NCI-H2029 (cell line): ENCODE measurements around the gene EIPR1.
"Not testable (repeated sequence)": the region's sequence is repeated elsewhere in the genome, so short reads cannot be mapped to it uniquely, and the experiment has no call there.

ENCODE experiments used
- DNase-seq: peaks from one replicate; lab custom pipeline; 2025; lab: John Stamatoyannopoulos, UW

EIPR1 gene

DNA sequence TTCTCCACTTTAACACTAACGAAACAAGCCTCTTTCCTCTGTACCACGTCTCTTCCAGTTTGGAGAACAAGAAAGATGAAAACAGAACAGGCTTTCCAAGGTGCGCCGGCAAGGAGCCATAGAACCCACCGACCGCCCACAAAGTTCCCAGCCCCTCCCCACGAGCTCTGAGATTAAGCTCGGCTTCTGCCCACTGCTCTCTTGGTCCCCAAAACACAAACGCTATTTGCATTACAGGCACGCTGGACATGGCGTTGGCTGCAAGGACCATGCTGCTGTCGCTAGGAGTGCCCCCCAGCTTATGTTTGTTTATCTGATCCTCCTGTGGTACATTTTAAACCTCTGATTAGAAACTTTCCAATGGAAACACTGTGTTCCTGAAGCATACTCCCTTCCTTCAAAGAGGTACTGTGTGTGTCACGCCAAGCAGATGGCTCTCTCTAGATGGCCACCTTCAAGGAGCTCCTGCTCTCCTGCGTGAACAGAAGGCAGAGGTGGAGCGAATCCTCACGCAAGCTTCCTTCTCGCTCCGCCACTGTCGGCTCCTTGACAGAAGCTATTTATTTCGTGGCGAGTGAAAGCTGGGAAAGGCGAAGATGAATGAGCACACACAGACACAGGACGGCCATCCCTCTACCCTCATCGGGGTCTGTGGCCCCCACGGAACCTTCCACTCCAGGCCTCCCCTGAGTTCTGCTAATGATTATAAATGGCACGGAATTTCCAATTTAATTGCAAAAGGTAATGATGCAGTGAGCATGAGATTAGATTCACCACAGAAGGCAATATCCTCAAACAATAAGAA lies 166.2 kb downstream of the EIPR1 start:
- no peak for DNase-seq

DNA sequence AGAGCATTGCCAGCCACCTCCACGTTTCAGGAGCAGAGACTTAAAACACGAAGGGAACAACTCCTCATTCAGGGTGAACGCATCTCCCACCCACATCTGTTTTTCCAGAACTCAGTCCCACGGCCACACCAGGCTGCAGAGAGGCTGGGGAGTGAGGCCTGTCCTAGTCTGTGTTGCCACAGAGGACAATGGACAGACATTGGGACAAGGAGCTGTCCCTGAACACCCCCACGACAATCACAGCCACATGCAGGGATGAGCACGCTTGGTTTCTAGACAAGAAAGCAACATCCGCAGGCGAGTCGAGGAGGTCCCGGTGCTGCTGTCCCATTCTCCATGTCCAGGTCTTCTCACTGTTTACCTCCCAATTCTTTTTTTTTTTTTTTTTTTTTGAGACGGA lies 167.4 kb downstream of the EIPR1 start:
- no peak for DNase-seq

DNA sequence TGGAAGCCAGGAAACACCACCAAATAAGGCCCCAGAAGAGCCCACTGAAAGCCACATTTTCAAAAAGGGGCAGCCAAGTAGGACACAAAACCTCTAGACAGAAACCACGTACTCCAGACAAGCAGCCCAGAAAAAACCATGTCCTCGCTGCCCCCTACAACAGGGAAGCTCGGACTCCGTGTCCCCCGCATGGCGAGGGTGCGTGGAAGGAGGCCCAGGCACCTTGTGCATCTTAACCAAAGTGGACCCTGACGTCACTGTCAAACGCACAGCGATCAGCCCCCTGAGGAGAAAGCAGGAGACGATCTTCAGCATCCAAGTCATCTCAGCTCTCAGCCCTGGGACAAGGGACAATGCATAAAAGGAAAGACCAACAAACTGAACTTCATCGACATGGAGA lies 168.4 kb downstream of the EIPR1 start:
- no peak for DNase-seq

DNA sequence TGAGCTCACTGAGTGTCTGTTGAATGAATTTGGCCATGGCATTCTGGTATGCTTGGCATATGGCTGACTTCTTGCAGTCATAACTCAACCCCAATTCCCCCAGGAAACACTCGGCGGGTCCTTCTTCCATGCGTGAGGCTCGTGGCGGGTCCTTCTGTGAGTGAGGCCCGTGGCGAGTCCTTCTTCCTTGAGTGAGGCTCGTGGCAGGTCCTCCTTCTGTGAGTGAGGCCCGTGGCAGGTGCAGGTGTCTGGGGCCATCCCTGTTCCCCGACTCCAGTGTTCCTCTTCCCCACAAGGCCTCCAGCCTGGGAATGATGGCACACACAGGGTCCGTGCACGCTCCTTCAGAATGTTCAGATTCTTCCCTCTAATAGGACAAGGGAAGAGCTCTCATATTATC lies 169.0 kb downstream of the EIPR1 start:
- no peak for DNase-seq

DNA sequence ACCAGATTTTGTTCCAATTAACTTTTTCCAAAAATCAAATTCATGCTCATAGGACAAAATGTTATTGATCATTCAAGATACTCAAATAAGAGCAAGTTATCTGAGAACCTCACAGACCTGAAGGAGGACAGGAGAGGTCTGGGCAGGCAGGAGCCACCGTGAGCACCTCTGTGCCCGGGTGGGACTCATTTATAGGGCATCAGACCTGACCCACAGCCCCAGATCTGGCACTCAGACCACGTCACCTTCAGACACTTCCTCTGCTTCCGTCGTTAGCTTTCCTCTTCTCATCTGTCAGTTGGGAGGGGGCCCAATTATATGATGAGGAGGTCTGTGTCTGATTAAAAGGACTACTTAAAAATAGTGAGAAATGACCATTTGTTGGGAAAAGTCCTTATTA lies 169.4 kb downstream of the EIPR1 start:
- no peak for DNase-seq

DNA sequence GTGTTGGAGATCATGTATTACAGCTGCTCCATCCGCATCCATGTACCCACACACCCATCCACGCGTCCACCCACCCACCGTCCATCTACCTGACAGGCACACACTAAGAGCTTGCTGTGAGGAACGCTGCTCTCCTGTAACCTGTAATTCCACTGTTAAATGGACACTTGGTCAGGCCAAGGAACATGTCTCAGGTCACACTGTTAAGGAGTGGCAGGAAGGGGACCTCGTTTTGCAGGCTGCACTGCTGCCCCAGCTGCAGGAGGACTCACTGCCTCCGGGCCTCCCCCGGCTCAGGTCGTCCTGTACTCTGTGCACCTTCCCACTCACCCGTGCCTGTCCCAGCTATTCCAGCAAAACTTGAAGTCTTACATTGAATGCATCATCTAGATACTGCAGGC lies 170.5 kb downstream of the EIPR1 start:
- no peak for DNase-seq

DNA sequence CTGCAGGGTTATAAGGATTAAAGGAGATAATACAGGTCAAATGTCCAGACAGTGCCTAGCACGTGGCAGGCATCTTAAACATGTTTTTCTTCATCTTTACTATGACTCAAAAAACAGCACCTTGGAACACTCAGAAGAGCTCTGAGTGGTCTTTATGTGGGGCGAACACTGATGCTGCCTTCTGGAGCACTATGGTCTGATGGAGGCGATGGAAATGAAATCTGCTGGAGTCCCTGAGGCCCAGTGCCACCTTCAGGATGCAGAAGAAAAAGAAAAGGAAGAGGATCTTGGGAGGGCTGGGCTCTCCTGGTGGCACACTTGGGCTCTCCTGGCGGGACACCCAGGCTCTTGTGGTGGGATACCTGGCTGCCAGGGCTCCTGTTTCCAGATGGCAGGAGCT lies 171.8 kb downstream of the EIPR1 start:
- DNase-seq: no peak

DNA sequence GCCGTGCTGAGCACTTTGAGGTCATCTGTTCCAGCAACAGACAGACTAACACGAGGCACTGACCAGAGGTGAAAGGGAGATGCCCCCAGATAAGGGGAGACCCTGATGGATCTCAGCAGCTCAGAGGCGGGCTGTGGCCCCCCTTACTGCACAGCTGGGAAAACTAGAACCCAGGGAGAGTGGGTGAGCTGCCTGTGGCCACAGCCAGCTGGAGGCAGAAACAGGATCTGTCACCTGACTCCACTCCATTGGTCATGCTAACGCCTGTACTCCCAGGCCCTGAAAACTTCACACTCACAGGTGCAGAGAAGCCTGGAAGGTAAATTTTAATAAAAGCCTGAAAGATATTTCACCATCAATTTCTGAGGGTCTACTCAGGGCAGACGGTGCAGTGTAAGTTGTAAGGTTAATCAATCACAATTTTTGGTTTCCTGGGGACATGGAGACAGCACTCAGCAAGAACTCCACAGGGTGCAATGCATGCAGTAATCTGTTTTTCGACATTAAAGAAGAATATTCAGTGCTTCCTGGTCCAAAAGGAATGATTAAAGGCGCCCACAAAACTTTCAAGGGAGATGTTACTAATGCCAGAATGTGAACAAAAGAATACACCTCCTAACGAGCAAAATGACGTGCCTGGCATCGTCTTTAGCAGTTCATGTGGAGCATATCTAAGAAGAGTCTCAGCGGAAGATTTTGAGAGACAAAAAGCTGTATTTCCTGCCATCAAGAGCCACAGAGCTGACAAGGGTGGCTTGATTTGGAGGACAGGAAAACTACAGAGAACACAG lies 173.4 kb downstream of the EIPR1 start:
- no peak for DNase-seq

DNA sequence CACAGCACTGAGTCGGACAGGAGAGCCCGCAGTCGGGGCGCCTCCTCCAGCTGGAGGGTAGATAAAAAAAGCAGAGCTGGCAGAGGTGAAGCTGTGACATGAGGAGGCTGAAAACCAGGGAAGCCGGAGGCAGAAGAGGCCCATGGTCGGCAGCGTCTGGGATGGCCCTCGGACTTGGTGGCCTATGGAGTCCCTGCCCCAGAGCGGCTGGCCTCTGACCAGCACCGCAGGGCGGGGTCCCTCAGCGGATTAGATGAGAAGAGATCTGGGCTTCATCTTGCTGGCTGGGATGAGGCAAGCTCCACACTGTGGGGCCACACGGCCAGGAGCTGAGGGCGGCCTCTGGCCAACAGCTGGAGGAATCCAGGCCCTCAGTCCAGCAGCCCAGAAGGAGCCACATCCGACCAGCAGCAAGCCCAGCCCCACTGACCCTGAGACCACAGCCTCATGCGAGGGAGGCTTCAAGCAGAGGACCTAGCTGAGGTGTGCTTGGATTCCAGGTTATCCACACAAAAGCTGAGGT lies 174.1 kb downstream of the EIPR1 start:
- DNase-seq: no peak

DNA sequence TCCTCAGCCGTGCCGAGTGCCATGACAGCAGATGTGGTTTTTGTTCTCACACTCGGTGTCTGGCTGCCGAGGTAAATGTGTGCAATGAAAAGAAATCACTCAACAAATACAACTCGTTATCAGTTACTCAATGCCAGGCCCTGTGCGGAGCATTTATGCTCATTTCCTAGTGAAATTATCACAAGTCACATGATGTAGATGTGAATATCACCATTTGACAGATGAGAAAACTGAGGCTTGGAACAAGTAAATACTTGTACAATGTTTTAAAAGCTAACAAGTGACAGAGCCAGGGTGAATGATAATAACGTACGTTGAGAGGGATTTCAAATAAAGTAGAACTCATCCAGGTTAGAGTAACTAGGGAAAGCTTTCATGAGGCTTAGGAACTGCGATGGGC lies 174.7 kb downstream of the EIPR1 start:
- DNase-seq: no peak

DNA sequence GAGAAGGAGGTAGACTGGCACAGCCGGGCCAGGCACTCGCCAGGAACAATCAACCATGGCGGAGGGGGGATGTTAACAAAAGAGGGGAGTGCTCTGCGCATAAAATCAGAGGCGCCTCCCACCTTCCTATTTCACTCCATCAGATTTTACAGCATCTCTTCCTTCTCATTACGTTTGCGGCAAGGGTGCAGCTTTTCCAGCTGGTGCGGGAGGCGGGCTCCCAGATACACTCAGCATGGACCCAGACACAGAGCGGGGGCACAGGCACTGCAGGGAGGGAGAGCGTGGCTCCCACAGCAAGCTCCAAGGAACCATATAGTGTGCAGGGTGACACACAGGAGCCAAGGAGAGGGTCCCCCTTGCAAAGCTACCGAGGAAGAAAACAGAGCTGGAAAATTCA lies 176.3 kb downstream of the EIPR1 start:
- DNase-seq: no peak

DNA sequence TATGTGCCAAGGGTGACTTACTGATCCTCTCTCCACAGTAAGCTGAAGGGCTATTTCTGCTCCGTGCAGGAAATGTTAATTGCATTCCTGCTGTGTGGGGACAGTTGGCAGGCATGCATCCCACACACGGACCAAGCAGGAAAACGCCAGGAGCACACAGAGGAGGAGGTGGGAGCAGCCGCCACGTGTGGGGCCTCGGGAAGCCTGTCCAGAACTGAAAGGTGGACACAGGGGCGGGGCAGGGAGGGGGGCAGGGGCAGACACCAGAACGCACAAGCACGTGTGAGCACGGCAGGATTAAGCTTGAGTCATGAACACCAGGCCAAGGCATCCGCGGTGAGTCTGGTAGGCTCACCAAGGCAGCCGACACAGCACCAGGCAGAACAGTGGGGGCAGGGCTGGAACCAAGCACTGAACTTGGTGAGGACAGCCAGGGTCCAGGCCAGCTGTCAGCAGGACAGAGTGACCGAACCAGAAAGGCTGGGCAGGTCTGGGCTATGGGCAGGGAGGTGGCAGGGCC lies 177.1 kb downstream of the EIPR1 start:
- no peak for DNase-seq

DNA sequence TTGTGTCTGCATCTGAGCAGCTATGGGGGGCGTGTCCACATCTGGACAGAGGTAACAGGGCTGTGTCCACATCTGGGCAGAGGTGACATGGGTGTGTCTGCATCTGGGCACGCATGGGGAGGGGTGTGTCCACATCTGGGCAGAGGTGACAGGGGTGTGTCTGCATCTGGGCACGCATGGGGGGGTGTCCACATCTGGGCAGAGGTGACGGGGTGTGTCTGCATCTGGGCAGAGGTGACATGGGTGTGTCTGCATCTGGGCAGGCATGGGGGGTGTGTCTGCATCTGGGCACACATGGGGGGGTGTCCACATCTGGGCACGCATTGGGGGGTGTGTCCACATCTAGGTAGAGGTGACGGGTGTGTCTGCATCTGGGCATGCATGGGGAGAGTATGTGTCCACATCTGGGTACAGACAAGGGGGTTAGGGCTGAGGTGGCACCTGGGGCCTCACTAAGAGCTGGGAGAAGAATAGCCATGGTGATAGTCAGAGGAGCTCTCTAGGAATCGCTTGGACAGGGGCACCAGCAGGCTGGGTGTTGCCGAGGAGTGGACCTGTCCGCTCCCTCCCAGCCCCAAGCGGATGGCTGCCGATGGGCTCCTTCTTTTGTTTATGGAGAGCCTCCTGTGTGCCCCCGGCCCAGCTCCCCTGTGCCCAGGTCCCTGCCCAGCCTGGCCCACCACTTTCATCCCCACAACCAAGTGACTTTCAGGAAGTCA lies 177.8 kb downstream of the EIPR1 start:
- DNase-seq: no peak

DNA sequence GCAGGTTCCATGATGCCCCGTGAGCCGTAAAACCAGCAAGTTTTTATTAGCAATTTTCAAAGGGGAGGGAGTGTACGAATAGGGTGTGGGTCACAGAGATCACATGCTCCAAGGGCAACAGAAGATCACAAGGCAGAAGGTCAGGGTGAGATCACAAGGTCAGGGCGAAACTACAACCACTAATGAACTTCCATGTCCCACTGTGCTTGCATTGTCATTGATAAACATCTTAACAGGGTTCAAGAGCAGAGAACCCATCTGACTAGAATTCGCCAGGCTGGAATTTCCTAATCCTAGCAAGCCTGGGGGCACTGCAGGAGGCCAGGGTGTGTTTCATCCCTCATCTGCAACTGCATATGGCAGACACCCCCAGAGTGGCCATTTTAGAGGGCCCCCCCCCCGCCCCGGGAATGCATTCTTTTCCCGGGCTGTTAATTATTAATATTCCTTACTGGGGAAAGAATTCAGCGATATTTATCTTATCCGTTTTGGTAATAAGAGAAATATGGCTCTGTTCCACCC lies 178.9 kb downstream of the EIPR1 start:
- DNase-seq: not testable (repeated sequence)

DNA sequence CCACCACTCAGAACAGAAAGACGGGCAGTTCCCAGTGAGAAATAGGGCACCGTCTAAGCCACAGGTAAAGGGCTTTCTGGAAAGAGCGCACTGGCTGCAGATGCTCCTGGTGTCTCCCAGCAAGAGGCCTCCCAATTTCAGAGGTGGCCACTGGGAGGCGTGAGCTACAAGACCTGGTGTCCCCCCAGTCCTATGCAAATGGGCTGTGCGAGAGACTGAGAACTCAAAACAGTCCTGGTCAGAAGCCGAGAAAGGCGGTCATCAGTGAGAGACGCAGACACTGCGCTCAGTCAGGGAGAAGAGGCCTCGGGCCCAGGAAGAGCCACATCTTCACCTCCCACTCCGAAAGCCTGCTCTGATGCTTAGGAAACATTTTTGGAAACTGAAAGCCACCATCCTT lies 179.5 kb downstream of the EIPR1 start:
- no peak for DNase-seq

DNA sequence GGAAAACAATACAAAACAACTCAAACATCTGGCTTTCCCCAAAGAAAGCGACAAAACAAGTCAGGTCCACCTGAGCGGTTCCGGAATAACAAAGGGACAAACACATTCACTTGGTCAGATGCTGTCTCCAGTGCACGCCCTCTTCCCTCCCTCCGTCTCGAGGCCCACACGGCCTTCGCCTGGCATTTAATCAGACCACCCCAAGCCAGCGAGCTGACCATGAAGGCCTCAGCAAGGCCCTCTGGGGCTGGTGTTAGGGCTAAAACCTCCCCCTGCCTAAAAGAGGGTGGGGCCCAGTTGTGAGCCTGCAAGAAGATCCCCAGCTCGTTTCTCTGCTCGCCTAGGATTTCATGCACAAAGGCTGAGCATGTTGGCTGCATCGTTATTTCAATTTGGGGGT lies 180.3 kb downstream of the EIPR1 start:
- DNase-seq: no peak

DNA sequence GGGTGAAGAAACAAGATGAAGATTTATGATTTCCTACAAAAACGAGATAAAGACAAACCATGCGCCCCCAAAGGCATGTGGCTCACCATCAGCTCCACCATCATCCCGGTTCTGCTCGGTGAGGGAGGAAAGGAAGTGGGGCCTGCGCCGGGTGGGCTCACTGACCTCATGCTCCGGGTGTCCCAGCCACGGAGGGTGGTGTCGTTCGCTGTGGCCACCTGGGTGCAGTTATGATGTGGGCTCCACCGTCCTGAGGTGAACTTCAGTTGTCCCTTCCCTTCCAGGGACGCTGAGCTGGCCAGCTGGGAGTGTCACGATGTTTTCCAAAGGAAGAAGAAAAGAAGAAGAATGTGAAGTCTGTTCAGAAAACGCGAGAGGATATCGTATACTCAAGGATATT lies 180.9 kb downstream of the EIPR1 start:
- DNase-seq: no peak

DNA sequence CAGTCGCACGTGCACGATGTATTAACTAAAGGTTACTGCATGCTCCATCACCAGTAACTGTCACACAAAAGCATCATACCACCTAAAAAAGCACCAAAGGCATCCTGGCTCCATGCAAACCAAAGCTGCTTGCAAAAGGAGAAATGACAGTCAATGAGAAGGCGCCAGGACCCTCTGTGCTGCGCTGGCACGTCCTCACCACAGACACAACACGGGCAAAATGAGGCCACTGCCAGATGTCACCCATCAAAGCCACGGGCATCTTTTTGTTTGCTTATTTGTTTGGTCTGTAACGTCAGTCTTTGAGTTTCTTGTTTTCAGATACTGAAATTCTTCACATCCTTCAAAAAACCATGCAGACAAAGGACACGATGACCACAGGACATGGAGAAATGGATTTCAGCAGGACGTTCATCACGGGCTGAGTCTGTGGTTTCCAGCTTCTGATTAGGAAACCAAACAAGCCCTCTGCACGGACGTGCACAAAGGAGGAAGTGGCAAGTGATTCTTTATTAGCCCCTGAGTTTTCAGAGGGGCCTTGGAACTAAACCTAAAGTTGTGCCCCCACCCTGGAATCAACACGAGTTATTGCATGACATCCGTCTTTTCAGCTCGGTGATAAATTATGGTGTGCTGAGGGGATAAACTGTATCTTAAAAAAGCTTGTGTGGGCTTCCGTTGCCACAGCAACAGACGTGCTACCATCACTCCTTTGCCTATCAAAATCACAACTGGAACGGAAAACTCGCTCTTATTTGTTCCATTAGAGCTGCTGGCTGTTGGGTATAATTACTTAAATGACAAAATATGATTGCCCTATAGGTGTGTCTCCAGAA lies 181.8 kb downstream of the EIPR1 start:
- DNase-seq: no peak

DNA sequence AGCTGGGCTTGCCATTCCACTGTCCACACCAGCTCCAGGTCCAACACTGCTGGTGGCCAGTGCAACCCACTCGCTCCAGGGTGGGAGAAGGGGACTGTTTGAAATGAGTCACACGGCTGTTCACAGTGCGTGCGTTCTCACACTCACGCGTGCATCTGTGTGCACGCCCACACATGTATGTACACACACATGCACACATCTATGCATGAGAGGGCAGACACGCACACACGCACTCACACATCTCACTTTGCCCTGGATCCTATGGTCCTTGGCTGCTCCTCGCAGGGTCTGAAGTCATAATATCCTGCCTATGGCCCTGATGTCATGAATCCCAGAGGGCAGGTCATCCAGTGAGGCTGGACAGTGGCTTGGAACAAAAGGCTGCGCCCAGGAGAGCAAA lies 182.8 kb downstream of the EIPR1 start:
- DNase-seq: no peak

DNA sequence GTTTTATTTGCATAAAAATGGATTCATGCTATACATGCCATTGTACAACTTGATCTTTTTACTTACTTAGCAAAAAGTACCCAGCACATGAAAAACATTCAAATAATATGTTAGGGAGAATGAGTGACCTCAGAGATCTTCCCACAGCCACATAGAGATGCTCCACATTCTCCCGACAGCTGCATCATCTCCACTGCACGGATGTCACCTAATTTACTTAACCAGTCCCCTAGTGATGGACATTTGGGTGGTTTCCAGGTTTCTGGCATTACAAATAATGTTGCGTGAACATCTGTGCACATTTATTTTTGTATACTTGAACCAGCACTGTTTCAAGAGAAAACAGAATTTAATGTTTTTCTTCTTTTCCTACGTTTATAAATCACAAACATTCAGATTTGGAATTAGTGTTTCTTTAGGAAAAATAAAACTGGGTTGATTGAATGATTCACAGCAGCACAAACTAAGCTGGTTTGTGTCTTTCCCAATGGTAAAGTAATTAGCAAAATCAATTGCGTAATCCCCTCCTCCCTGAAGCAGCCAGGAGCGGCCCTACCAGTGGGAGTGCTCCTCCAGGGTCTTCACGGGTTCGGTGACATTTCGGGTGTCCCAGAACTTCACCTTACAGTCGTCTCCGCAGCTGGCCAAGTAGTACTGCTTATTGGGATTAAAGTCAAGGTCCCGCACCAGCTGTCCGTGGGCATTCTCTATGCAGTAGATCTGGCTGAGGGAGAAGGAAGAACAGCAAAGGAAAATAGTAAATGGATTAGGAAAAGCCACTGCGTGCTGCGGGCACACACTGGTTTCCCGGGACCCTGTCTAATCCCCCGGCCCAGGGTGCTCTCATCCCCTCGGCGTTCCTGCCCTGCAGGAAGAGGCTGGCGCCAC lies 183.9 kb downstream of the EIPR1 start:
- no peak for DNase-seq
